G401.6 (cell line): Measurements from ENCODE around the gene MCTP1.

ENCODE experiments used
- FAIRE-seq: peaks from 2 replicates; lab custom pipeline; 2012; peaks lifted over from hg19 to GRCh38; lab: Jason Lieb, UNC

The MCTP1 gene

GRCh38 chr5:95072281-95072680 lies 212.6 kb downstream of the MCTP1 start:
- no peak for FAIRE-seq

DNA sequence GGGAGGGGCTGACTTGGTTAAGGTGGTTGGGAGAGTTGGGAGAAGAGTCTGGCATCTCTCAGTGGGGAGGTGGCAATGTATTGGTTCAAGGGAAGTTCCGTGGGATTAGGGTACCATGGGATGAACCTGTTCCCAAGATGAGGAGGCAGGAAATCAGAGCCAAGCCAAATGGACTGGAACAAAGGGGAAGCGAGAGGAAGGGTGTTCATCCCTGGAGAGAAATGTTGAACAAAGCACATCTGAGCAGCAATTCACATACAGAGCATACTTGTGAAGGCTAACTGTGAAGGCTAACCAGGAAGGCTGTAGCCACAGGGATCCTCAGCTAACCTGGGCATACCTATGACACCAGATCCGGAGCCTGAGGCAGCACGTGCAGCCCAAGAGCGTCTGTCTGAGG lies 214.0 kb downstream of the MCTP1 start:
- FAIRE-seq = no peak

DNA sequence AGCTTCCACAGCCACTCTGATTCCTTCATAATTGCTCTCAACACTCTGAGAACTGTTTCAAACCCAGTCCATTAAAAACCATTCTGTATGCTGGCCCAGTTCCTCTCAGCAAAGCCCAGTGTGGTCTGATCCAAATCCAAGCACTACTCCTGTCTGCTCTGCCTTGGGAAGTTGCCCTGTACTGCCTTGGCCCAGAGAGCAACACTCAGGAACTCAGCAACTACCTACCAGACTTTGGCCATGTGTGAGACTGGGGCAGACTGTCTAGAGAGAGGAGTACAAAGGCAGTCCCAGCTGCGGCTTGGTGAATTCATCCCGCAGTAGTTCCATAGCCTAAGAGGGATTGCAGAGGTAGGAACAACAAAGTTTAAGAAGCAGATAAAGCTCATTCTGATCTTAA lies 214.4 kb downstream of the MCTP1 start:
- no peak for FAIRE-seq

DNA sequence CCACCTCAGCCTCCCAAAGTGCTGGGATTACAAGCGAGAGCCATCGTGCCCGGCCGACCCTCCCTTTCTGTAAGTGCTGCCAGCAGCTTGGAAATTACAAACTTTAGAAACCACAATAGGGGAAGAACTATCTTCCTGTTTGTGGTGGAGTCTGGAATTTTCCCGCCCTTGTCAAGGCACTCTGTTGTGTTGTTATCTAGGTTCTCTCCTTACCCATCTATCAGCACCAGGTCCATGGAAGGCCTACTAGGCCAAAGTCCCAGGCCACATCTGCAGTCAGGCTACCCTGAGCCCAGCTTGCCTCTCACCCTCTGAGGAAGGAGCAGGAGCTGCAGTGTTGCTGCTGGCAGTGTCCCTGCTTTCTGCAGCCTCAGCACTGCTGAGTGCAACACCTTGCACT lies 214.9 kb downstream of the MCTP1 start:
- FAIRE-seq = no peak

GRCh38 chr5:95069021-95069420 lies 215.9 kb downstream of the MCTP1 start:
- FAIRE-seq = no peak

GRCh38 chr5:95068289-95068910 lies 216.5 kb downstream of the MCTP1 start:
- FAIRE-seq = no peak

DNA sequence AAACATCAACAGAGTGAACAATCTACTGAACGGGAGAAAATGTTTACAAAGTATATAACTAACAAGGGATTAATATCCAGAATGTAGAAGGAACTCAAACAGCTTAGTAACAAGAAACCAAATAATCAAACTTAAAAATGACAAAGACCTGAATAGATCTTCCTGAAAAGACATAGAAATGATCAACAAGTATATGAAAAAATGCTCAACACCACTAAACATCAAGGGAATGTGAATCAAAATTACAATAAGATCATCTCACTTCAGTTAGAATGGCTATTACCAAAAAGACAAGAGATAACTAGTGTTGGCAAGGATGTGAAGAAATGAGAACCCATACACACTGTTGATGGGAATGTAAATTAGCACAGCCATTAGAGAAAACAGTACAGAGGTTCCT lies 218.8 kb downstream of the MCTP1 start:
- no peak for FAIRE-seq

GRCh38 chr5:95063492-95063891 lies 221.4 kb downstream of the MCTP1 start:
- FAIRE-seq = no peak

GRCh38 chr5:95060098-95060497 lies 224.8 kb downstream of the MCTP1 start:
- no peak for FAIRE-seq

- no peak for FAIRE-seq
These were observed 225.3 kb downstream of the MCTP1 start for GRCh38 chr5:95059636-95060035.

DNA sequence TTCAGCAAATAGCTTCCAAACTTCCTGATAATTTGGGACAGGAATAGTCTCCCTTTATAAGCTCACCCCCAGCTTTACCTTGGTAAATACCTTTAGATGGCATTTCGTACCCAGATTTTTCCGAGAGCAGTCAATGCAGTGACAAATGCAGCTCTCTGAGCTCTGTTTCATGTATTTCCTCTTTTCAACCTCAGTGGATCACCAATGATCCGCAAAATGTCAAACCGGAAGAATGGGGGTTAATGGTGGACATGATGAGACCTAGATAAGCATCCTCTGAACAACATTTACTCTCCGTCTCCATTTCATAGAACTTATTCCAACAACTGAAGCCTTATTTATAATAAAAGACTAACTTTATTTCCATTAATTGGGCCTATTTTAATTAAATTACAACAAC lies 227.3 kb downstream of the MCTP1 start:
- no peak for FAIRE-seq

DNA sequence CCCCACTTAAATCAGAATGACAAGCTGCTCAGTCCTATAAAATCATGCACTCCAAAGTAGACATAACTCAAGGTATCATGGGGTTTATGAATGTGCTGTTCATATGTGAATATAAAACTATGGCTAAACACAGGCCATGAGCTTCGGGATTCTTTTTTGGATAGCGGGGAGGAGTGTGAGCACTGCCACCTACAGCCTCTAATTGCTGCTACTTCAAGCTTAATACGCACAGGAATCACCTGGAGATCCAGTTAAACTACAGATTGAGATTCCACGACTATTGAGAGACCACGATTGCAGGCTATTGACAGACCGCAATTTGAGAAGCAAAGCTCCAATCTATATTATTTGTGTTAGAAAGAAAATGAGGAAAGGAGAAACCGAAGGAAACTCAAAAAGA lies 231.6 kb downstream of the MCTP1 start:
- FAIRE-seq = no peak

DNA sequence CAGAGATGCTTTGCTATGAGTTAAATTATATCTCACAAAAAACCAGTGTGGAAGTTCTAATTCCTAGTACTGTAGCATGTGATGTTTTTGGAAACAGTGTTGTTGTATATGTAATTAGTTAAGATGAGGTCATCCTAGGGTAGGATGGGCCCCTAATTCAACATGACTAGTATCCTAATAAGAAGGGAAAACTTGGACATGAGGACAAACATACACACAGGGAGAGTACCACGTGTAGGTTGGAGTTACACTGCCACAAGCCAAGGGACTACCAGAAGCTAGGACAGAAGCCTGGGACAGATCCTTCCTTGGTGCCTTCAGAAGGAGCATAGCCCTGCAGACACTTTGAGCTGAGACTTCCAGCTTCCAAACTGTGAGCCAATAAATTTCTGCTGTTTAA lies 234.2 kb downstream of the MCTP1 start:
- FAIRE-seq = no peak

GRCh38 chr5:95048628-95049027 lies 236.3 kb downstream of the MCTP1 start:
- FAIRE-seq = no peak

- no peak for FAIRE-seq
These were observed 239.5 kb downstream of the MCTP1 start for GRCh38 chr5:95045181-95045965.

DNA sequence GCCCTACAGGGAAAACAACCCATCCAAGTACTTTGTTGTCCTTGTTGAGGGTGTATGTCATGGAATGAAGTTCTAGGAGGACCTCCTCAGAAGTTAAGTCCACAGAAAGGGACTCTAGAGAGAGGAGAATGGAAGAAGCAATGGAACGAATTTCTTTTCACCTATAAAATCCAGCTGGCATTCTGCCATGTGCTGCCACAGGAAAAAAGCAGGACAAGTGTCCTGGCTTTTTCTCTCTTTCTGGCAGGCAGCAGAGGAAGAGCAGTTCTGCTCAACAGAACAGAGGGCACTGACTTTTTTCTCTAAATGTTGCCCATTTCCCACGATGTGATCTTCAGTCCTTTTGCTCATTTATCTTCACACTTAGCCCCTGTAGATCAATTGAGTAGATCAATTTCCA lies 240.8 kb downstream of the MCTP1 start:
- FAIRE-seq = no peak

DNA sequence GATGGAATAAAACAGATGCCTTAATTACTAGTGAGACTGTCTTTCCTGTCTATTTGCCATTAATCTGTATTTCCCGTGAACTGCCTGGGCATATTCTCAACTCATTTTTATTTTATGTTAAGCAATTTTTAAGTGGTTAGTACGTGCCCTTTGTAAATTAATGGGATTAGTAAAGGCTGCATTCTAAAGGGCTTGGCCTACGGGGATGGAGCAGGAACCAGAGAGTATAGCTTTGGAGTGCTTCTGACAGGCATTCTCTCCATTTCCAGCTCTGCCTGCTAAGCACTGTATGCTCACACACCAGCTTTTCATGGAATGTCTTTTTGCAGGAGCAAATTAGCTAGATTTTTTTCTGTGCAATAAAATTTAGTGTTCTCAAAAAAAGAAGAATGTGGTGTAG lies 241.2 kb downstream of the MCTP1 start:
- no peak for FAIRE-seq

DNA sequence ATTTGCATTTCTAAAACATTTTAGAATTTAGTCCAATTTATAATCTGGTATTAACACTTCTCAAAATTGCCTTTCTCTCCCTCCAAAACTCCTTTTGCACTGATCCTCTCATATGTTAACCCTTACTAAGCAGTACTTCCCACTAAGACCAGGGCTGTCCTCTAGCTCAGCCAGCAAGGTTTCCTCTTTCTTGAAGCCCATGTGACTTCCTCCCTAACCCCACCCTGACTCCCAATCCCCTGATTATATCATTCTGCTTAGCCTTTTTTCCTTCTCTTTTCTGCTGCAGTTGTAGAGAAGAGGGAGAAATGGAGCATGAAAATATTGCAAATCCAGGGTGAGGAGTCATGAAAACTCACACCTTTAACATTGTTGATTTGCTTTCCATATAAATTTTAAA lies 241.7 kb downstream of the MCTP1 start:
- no peak for FAIRE-seq

DNA sequence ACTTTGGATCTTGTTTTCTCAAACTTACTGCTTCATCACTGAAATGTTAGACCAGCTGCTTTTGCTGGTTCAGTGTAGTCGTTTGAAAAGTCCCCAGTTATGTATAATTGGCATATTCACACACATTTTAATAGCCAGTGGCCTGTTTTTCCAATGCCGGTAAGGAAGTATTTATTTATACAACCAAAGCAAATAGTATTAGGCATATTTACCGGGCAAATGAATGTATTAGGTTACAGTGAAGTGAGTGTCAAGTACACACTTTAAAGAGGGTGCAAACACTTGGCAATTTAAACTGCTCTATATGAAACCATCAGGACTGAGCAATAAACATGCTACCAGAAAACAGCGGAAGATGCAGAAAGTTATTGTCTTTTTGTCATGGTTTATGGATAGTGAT lies 242.9 kb downstream of the MCTP1 start:
- FAIRE-seq = no peak

DNA sequence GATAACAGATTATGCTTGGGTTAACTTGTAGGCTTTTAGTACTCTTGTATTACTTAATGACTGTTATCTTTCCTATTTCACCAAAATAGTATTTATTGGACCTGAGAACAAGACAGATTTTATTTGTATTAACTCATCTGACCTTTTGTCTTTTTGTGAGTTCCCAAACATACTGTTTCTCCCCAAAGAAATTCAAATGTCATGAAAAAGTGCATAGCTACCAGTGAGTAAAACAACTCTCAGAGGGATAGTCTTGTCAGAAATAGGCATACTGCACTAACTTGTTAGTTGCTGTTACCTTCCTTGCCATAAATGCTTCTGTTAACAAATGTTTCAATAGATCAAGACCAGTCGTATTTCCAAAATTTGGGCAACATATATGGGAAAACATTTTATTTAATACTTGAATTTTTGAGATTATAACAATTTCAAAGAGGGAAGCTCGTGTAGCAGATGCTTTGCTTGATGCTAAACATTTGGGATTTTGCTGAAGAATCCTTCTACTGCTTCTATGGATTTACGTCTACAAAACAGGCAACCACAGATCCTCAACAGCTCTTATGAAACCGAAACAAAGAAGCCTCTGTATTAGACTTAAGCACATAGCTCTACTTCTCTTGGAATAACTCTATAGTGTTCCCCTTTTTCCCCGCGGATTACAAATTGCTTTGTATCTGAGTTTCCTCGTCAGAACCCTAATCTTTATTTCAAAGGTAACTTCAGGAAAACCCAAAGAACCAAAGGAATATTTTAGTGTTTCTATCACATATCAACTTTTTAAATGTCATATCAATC lies 248.8 kb downstream of the MCTP1 start:
- FAIRE-seq = no peak

GRCh38 chr5:95032801-95033200 lies 252.1 kb downstream of the MCTP1 start:
- no peak for FAIRE-seq

- FAIRE-seq = no peak
These were observed 255.1 kb downstream of the MCTP1 start for GRCh38 chr5:95029569-95030366.

- FAIRE-seq = no peak
These were observed 257.1 kb downstream of the MCTP1 start for GRCh38 chr5:95027775-95028174.
